Measurements from ENCODE around the gene PLXNB2.

DNA sequence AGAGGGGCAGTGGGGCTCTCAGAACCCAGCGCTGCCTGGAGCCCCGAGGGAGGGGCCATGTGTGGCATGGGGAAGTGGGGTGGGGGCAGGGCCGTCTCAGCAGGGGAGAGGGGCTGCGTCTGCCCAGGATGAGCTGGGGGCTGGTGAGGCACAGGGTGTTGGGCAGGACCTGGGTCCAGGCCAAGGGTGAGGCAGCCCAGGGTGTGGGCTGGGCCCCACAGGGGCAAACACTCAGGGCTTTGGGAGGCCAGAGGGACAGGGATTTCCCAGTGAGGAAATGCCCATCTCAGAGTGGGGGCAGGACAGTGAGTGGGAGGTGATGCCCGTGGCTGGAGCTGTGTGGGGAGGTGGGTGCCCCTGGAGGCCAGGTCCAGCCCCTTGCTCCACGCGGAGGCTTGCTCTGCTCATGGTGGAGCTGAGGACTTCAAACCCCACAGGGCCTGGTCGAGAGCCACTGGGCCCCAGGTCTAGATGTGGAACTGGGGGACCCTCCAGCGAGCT is 5.4 kb downstream of the PLXNB2 start:
- no peak for TF ChIP-seq POLR2AphosphoS5 (IDR thresholded peaks at IDR 0.05; ENCODE audit: low read depth, low read length)
- no peak for TF ChIP-seq POLR2A (IDR thresholded peaks at IDR 0.05; ENCODE audit: low read depth, low read length)
- TF ChIP-seq TAF1 (IDR thresholded peaks at IDR 0.05; ENCODE audit: low read depth, low read length): no peak
- TF ChIP-seq POU2F2 (IDR thresholded peaks at IDR 0.05; ENCODE audit: low read depth, low read length): no peak

Measured in GM12891 (cell line).